ENCODE measurements around the gene AKAP6.

AKAP6 gene

GRCh38 chr14:32823706-32824105 is 494.6 kb downstream of the AKAP6 start:
- DNase-seq (ENCODE audit: low read depth): no peak

DNA sequence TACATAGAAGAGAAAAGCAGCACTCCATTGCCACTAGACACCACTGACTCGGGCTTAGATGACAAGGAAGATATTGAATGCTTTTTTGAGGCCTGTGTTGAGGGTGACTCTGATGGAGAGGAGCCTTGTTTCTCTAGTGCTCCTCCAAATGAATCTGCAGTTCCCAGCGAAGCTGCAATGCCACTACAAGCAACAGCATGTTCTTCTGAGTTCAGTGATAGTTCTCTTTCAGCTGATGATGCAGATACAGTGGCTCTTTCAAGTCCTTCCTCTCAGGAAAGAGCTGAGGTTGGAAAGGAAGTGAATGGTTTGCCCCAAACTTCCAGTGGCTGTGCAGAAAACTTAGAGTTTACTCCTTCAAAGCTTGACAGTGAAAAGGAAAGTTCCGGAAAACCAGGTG is 495.1 kb downstream of the AKAP6 start:
- no peak for DNase-seq (ENCODE audit: low read depth)

DNA sequence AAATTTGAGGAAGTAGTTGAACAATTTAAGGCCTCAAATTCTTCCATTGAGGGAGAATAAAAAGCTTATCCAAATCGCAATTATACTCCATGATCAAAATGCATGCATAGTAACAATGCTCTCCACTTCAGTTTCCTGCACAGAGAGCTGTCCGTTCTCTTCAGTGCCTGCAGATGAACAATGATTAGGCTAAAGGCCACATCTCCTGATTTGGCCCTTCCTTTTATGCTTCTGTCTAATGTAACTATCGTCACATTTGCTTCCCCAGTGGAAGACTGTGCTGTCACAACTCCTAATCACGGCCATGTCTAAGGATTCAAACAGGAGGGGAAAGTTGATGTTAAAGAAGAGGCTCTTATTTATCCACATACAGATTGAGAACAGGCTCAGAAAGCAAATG is 496.0 kb downstream of the AKAP6 start:
- DNase-seq (ENCODE audit: low read depth): no peak

GRCh38 chr14:32826404-32827082 is 497.4 kb downstream of the AKAP6 start:
- no peak for DNase-seq (ENCODE audit: low read depth)

DNA sequence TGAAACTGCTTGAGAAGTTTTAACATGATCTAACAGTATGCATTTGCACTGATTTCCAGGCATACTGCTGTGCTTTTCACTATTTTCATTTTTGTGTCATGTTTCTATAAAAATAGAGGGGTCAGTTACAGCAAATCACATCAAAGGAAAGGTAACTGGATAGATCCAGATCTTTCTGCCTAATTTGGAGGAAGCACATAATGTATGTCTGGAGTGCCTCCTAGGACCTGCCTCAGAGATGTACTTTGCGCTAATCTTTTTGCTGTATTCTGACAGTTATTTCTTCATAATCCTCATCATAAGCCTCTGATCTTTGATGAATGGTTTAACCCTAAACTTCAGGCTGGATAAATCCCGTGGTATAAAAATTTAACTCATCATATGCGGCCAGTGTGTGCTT is 498.4 kb downstream of the AKAP6 start:
- DNase-seq (ENCODE audit: low read depth): no peak

DNA sequence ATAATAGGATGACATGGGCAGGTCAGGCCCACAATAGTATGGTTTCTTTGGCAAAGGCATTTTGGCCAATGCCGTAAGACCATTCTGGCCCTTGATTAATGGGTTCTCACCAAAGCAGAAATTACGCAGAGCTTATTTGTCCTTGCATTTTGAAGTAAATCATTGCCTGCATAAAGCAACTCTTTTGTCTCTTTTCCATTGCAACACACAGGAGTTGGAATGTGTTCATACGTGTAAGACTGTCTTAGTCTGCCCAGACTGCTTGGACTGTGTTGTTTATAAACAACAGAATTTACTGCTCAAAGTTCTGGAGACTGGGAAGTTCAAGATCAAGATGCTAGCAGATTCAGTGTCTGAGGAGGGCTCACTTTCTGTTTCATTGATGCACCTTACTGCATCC is 506.8 kb downstream of the AKAP6 start:
- no peak for DNase-seq (ENCODE audit: low read depth)

GRCh38 chr14:32841698-32842097 is 512.6 kb downstream of the AKAP6 start:
- no peak for DNase-seq (ENCODE audit: low read depth)

GRCh38 chr14:32846821-32847365 is 517.8 kb downstream of the AKAP6 start:
- DNase-seq (ENCODE audit: low read depth): no peak

GRCh38 chr14:32847867-32848266 is 518.8 kb downstream of the AKAP6 start:
- DNase-seq (ENCODE audit: low read depth): no peak

DNA sequence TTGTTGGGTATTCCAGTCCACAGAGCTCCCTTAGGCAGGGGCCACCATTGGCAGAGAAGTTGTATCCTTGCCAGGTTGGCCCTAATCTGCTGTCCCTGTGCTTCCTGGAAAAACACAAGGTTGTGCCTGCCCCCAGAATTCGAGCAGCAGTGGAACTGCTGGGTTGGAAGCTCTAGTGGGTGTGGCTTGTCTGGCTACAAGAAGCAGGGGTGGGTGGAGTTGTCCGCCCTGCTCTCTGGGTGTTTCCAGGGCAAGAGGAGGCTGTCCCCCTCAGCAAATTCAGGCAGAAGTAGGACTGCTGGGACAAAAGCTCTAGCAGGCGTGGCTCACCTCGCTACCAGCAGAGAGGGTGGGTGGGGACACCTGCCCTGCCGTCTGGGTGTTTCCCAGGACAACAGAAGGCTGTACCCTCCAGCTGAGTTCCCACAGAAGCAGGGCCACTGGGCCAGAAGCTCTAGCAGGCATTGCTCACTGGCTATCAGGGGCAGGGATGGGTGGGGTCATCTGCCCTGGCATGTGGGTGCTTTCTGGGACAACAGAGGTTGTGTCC is 536.8 kb downstream of the AKAP6 start:
- DNase-seq (ENCODE audit: low read depth): no peak

DNA sequence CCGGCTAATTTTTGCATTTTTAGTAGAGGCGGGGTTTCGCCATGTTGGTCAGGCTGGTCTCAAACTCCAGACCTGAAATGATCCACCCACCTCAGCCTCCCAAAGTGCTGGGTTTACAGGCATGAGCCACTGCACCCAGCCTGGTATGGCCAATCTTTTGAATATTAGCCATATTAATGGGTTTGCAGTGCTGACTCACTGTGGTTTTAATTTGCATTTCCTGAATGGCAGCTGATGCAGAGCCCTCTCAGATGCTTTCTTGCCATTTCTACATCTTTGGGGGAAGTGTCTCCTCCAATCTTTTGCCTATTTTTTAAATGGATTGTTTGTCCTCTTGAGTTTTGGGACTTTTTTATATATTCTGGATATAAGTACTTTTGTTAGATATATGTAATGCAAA is 554.1 kb downstream of the AKAP6 start:
- DNase-seq (ENCODE audit: low read depth): no peak
